ENCODE results near the gene STAT5B. TPM values are rescaled to one million over a fixed set of nuclear protein-coding genes. Genes with fewer than 3 reads are reported as not detected.
A peak's percentile ranks its signal among the peaks of the same experiment; 100 is the strongest.

The STAT5B gene
- total and polyA plus RNA-seq, 2 of the 8 experiments (the other 6 are each of a cell fraction or from before 2014, with no cell fraction given) = 35.3 to 52.6 TPM

DNA sequence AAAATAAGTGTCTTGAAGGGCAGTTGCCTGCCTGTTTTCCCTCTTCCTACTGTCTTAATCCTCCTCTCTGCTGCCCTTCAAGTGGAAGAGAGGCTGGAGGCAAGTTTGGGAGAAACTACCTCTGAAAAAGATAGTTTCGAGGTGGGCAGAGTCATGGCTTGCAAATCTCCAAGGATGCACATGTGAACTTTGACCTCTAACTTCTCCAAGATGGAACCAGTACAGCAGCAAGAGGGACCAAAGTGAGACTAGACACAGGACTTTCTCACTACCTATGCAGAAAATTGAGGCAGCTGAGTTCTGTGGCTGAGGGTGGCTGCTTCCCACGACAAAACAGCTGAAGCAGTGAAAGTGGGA lies 94.4 kb downstream of the STAT5B start:
- WGBS, 2 experiments (ENCODE audit: extremely low coverage in 1 of 2, insufficient coverage in 1 of 2, insufficient read length in 1 of 2, insufficient replicate concordance in 2 of 2, low coverage in 1 of 2, low lambda C conversion rate in 2 of 2, missing lambda C conversion rate in 1 of 2) = 86% methylated on average over 2 of the region's 2 CpGs; no CpG with 5 or more reads in 1 of the 2 experiments
- Histone ChIP-seq H4K91ac (replicated peaks; ENCODE audit: insufficient read length, low read length) (no peak overlapping the region), H3K4me2 (ENCODE audit: insufficient read depth in 1 of 2, low read depth in 2 of 2, low read length in 2 of 2) (peak overlapping the region in 1 of 2 experiments; percentile 92; a peak in 1 of 4 replicates)
- TF ChIP-seq, protein P1, sequence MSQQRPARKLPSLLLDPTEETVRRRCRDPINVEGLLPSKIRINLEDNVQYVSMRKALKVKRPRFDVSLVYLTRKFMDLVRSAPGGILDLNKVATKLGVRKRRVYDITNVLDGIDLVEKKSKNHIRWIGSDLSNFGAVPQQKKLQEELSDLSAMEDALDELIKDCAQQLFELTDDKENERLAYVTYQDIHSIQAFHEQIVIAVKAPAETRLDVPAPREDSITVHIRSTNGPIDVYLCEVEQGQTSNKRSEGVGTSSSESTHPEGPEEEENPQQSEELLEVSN (IDR thresholded peaks at IDR 0.05) = no peak
- TF ChIP-seq FOSL1 (IDR thresholded peaks at IDR 0.05; ENCODE audit: insufficient read depth, low read depth, low read length) (no peak), KDM1A (IDR thresholded peaks at IDR 0.05; ENCODE audit: borderline replicate concordance, low read length) (no peak), POU5F1 (IDR thresholded peaks at IDR 0.05; ENCODE audit: low read depth, low read length) (no peak), CHD2 (IDR thresholded peaks at IDR 0.05; ENCODE audit: low read length) (no peak), GABPA (IDR thresholded peaks at IDR 0.05; ENCODE audit: borderline replicate concordance, insufficient read depth, low read length) (no peak), POLR2AphosphoS5 (IDR thresholded peaks at IDR 0.05; ENCODE audit: low read depth, low read length) (no peak), CEBPB (IDR thresholded peaks at IDR 0.05; ENCODE audit: low read depth, low read length) (no peak), CHD1 (IDR thresholded peaks at IDR 0.05; ENCODE audit: low read depth, low read length) (no peak), NRF1 (IDR thresholded peaks at IDR 0.05; ENCODE audit: low read depth, low read length) (no peak), BRCA1 (IDR thresholded peaks at IDR 0.05; ENCODE audit: low read depth, low read length) (no peak), SIRT6 (IDR thresholded peaks at IDR 0.05; ENCODE audit: low read length) (no peak), MAFK (IDR thresholded peaks at IDR 0.05; ENCODE audit: low read depth, low read length) (no peak)
- TF ChIP-seq, protein P2, sequence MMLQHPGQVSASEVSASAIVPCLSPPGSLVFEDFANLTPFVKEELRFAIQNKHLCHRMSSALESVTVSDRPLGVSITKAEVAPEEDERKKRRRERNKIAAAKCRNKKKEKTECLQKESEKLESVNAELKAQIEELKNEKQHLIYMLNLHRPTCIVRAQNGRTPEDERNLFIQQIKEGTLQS (IDR thresholded peaks at IDR 0.05; ENCODE audit: insufficient read depth, low read depth, low read length) = no peak

More for the DNA sequence above, 94.4 kb downstream of the STAT5B start:
- H3K9me3 ChIP-seq (ENCODE audit: insufficient read depth in 2 of 2, low read depth in 1 of 2, low read length in 1 of 2) = no peaks in the 10 kb centered on the region
- no peak overlapping the region for H4K5ac ChIP-seq (ENCODE audit: insufficient read length, low read depth, low read length)
- H2BK20ac ChIP-seq (ENCODE audit: low read length) = no peak overlapping the region
- no peaks in the 10 kb centered on the region for H3K36me3 ChIP-seq (ENCODE audit: control insufficient read depth in 2 of 4, insufficient read depth in 4 of 4, low read length in 3 of 4)
- peak overlapping the region in 1 of 4 experiments; percentile 73; a peak in 1 of 8 replicates for H3K4me3 ChIP-seq (ENCODE audit: extremely low read depth in 1 of 4, insufficient read depth in 2 of 4, low read depth in 3 of 4, low read length in 4 of 4)
- H3K56ac ChIP-seq (replicated peaks; ENCODE audit: insufficient read length, low read depth, low read length) = no peak overlapping the region
- POLR2A ChIA-PET (ENCODE audit: partially characterized antibody) = interaction anchor here (1.2 to 1.6 kb wide), 2 partner anchors 14 to 28 kb away, joined by 3 read pairs; no protein-coding TSS in a partner anchor
- H3K9ac ChIP-seq (replicated peaks in 1 of 4; ENCODE audit: extremely low read depth in 1 of 4, low read depth in 3 of 4, low read length in 3 of 4) = no peak overlapping the region
- H3K79me2 ChIP-seq (ENCODE audit: control insufficient read depth in 1 of 2, insufficient read depth in 2 of 2, low read length in 2 of 2) = no peaks in the 10 kb centered on the region
- no peak overlapping the region for H3K27ac ChIP-seq (ENCODE audit: low read depth, low read length)
- 0 out of 2 replicates have a peak overlapping the region, but pooled peaks have one; percentile 92 for H2BK15ac ChIP-seq (ENCODE audit: low read length)
- DNase-seq (ENCODE audit: low read depth in 1 of 2, low spot score in 2 of 2) (no peak), FAIRE-seq (no peak)
- H4K20me1 ChIP-seq (replicated peaks in 1 of 2; ENCODE audit: control insufficient read depth in 1 of 2, insufficient read depth in 2 of 2, low read length in 2 of 2) = no peaks in the 10 kb centered on the region
- H3K79me1 ChIP-seq (ENCODE audit: low read depth, low read length) = no peaks in the 10 kb centered on the region
- peaks cover 0 to 17% (median 15%) of the 10 kb centered on the region in 4 experiments; a peak in 5 of 7 replicates for H3K4me1 ChIP-seq (replicated peaks in 1 of 4; ENCODE audit: control insufficient read depth in 3 of 4, insufficient read depth in 4 of 4, low read length in 3 of 4)
- no peak overlapping the region for H4K8ac ChIP-seq (ENCODE audit: extremely low read depth, insufficient read depth, low read length)
- H3K27me3 ChIP-seq (replicated peaks in 1 of 4; ENCODE audit: control insufficient read depth in 3 of 4, extremely low read depth in 1 of 4, insufficient read depth in 3 of 4, low read length in 3 of 4) = peaks cover 7 to 57% (median 41%) of the 10 kb centered on the region in 4 experiments
- no peak overlapping the region for H3K4ac ChIP-seq (replicated peaks; ENCODE audit: insufficient read length, low read depth, low read length)
- no peak overlapping the region for H3K23ac ChIP-seq (ENCODE audit: insufficient read length)
- no peak overlapping the region for H3K18ac ChIP-seq (ENCODE audit: extremely low read depth, low read length)
- H3K23me2 ChIP-seq (ENCODE audit: low read depth, low read length) = peaks cover 13% of the 10 kb centered on the region; the same call in 1 of the 2 replicates
- CTCF ChIA-PET (ENCODE audit: partially characterized antibody) = interaction anchor here (0.7 to 4.9 kb wide), 17 partner anchors 8 to 345 kb away, joined by 3 to 34 read pairs (median 4); partner anchors contain the start of genes DNAJC7, GHDC, KAT2A and ZNF385C
- no peak overlapping the region for H2BK120ac ChIP-seq (replicated peaks; ENCODE audit: low read depth, low read length)
- H3K14ac ChIP-seq (ENCODE audit: insufficient read length) = no peak overlapping the region
- H2BK5ac ChIP-seq (ENCODE audit: low read depth, low read length) = no peak overlapping the region
- no peak overlapping the region for H2AFZ ChIP-seq (ENCODE audit: low read length)
- H2AK5ac ChIP-seq (ENCODE audit: low read depth, low read length) = no peak overlapping the region
- H2BK12ac ChIP-seq (ENCODE audit: low read depth, low read length) = peak overlapping the region; percentile 11; the same call in 1 of the 2 replicates

Measured in H1 (cell line).